Trophoblast cell (in vitro differentiated cells and primary cell): Measurements from ENCODE around the gene PAIP2B.
"Not testable (repeated sequence)": the region's sequence is repeated elsewhere in the genome, so short reads cannot be mapped to it uniquely, and the experiment has no call there.

Experiments used
- DNase-seq, 2 donors: peaks; one replicate each; pipeline ENCODE4 v3.0.0-alpha.2; 2016
- H2AFZ ChIP-seq: 2 replicates; pipeline ENCODE4 v1.6.1; 2013; ENCODE audit warnings: low read length, moderate library complexity, mild to moderate bottlenecking; ENCODE audit not compliant: insufficient read depth, poor library complexity
- H2AK5ac ChIP-seq: 2 replicates; pipeline ENCODE4 v1.6.1; 2013; ENCODE audit warnings: mild to moderate bottlenecking, low read length
- H2BK120ac ChIP-seq: 2 replicates; pipeline ENCODE4 v1.6.1; 2013; ENCODE audit warnings: low read length, mild to moderate bottlenecking, moderate library complexity; ENCODE audit not compliant: insufficient read depth, poor library complexity
- H2BK12ac ChIP-seq: 2 replicates; pipeline ENCODE4 v1.6.1; 2013; ENCODE audit warnings: mild to moderate bottlenecking, low read length, moderate library complexity
- H2BK5ac ChIP-seq: 2 replicates; pipeline ENCODE4 v1.6.1; 2013; ENCODE audit warnings: low read length, low read depth, moderate library complexity, mild to moderate bottlenecking; ENCODE audit not compliant: poor library complexity
- H3K14ac ChIP-seq: 2 replicates; pipeline ENCODE4 v1.6.1; 2013; ENCODE audit warnings: mild to moderate bottlenecking, low read length
- H3K18ac ChIP-seq: 2 replicates; pipeline ENCODE4 v1.6.1; 2013; ENCODE audit warnings: mild to moderate bottlenecking, low read length
- H3K23ac ChIP-seq: 2 replicates; pipeline ENCODE4 v1.6.1; 2013; ENCODE audit warnings: low read length
- H3K27ac ChIP-seq: 2 replicates; pipeline ENCODE4 v1.5.1; 2013; ENCODE audit warnings: low read depth, mild to moderate bottlenecking, inconsistent platforms, low read length, moderate library complexity
- H3K27me3 ChIP-seq: 2 replicates; pipeline ENCODE4 v1.6.1; 2013; ENCODE audit warnings: inconsistent platforms, mild to moderate bottlenecking, low read length, moderate library complexity; ENCODE audit not compliant: insufficient read depth
- H3K36me3 ChIP-seq, 2 experiments: 1 replicate in 1 of 2; 2 replicates in 1 of 2; pipeline ENCODE4 v1.6.1; 2013; ENCODE audit warnings: low read length in 2 of 2, mild to moderate bottlenecking in 2 of 2, moderate library complexity in 1 of 2; ENCODE audit not compliant: insufficient read depth in 2 of 2, control insufficient read depth in 1 of 2
- H3K4ac ChIP-seq: 2 replicates; pipeline ENCODE4 v1.6.1; 2013; ENCODE audit warnings: low read depth, mild to moderate bottlenecking, low read length, moderate library complexity
- H3K4me1 ChIP-seq, 2 experiments: 1 replicate in 1 of 2; 2 replicates in 1 of 2; pipeline ENCODE4 v1.6.1; 2013; ENCODE audit warnings: low read length in 2 of 2, mild to moderate bottlenecking in 2 of 2, moderate library complexity in 1 of 2; ENCODE audit not compliant: insufficient read depth in 2 of 2, control insufficient read depth in 1 of 2
- H3K4me2 ChIP-seq: 2 replicates; pipeline ENCODE4 v1.6.1; 2013; ENCODE audit warnings: inconsistent platforms, mild to moderate bottlenecking, low read length, moderate library complexity
- H3K4me3 ChIP-seq: 2 replicates; pipeline ENCODE4 v1.5.1; 2013; ENCODE audit warnings: mild to moderate bottlenecking, low read depth, low read length, inconsistent platforms
- H3K79me1 ChIP-seq: one replicate; pipeline ENCODE4 v1.6.1; 2013; ENCODE audit warnings: low read length
- H3K79me2 ChIP-seq: 2 replicates; pipeline ENCODE4 v1.6.1; 2013; ENCODE audit warnings: low read length, mild to moderate bottlenecking; ENCODE audit not compliant: control insufficient read depth, insufficient read depth, poor library complexity
- H3K9ac ChIP-seq: 2 replicates; pipeline ENCODE4 v1.6.1; 2013; ENCODE audit warnings: mild to moderate bottlenecking, low read length
- H3K9me3 ChIP-seq: 2 replicates; pipeline ENCODE4 v1.6.1; 2013; ENCODE audit warnings: low read depth, mild to moderate bottlenecking, control low read depth, inconsistent platforms, low read length; ENCODE audit not compliant: insufficient read depth
- H4K12ac ChIP-seq: 2 replicates; pipeline ENCODE4 v1.6.1; 2013; ENCODE audit warnings: low read depth, mild to moderate bottlenecking, low read length, moderate library complexity
- H4K8ac ChIP-seq: 2 replicates; pipeline ENCODE4 v1.6.1; 2013; ENCODE audit warnings: low read depth, mild to moderate bottlenecking, low read length, moderate library complexity
- H4K91ac ChIP-seq: one replicate; pipeline ENCODE4 v1.6.1; 2013; ENCODE audit warnings: low read depth, mild to moderate bottlenecking, low read length, moderate library complexity
- WGBS: extraction: QIAGEN DNeasy Blood & Tissue Kit; methylation state at CpG from one replicate; pipeline ENCODE4 v1.1.7; 2013; ENCODE audit warnings: missing lambda C conversion rate; ENCODE audit not compliant: insufficient read length, insufficient coverage; ENCODE audit errors: extremely low coverage; 5-methylcytosine and 5-hydroxymethylcytosine counted together

Gene PAIP2B

DNA sequence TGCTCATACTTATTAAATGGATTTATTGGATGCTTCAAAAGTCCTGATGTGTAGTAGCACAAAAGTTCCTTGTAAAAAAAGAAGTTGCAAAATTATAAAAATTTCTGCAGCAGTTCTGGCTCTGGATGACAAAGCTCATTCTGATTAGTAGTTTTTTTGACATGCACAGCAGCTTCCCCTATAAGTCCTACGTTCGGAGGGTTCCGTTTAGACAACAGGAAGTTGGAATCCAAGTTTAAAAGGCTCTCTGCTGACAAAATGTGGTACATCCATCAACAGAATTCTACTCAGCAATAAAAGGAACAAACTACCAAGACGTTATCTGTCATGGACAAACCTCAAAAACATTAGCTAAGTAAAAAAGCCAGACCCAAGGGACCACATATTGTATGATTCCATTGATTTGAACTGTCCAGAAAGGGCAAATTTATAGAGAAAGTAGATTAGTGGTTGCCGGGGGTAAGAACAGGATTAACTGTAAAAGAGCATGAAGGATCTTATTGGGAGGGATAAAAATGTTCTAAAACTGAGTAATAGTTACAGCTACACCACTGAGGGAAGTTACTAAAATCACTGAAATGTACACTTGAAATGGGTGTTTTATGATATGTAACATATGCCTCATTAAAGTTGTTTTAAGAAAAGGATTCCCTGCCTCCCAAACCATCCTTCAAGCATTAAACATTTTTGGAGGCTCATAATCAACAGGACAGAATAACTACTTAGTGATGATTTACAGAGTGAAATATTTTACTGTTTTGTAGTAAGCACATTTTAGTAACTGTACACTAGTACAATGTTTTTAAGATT lies 43.4 kb downstream of the PAIP2B start:
- not testable (repeated sequence) for H3K27me3 ChIP-seq, H3K4ac ChIP-seq, H3K23ac ChIP-seq, H4K12ac ChIP-seq, H3K9ac ChIP-seq, H3K27ac ChIP-seq, H3K9me3 ChIP-seq, H3K79me2 ChIP-seq, H3K18ac ChIP-seq, H2AK5ac ChIP-seq, H3K4me3 ChIP-seq, DNase-seq, H3K79me1 ChIP-seq, H2BK120ac ChIP-seq, H2BK5ac ChIP-seq, H2BK12ac ChIP-seq, H4K8ac ChIP-seq, H2AFZ ChIP-seq, H3K36me3 ChIP-seq, H4K91ac ChIP-seq, H3K4me2 ChIP-seq, H3K14ac ChIP-seq, H3K4me1 ChIP-seq
- WGBS: no CpG with 5 or more reads among the region's 5 CpGs

DNA sequence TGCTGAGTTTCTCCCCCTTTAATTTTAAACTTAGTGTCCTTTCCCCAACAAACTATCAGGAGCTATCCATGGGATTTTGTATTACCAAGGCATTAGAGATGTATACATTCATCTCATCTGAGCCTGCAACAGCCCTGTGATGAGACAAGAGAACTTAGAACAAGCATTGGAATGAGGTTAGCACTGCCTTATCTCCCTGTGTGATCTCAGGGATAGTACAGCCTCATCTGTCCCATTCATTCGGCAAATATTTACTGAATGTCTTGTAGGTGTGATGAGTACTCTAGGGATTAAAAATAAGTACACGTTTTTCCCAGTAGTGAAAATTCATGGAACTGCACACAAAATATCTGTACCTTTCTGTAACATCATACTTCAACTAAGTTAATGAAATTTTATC lies 45.6 kb downstream of the PAIP2B start:
- Histone ChIP-seq H2AFZ (no peak overlapping the region), H3K4me3 (no peak overlapping the region), H4K91ac (no peak overlapping the region), H3K9ac (no peak overlapping the region), H3K23ac (no peak overlapping the region), H3K36me3 (no peaks in the 10 kb centered on the region), H3K79me2 (no peaks in the 10 kb centered on the region), H3K4me2 (no peak overlapping the region), H3K27ac (no peak overlapping the region), H2BK12ac (no peak overlapping the region), H3K4ac (no peak overlapping the region), H4K12ac (no peak overlapping the region), H3K9me3 (no peaks in the 10 kb centered on the region), H2AK5ac (no peak overlapping the region), H4K8ac (no peak overlapping the region), H3K14ac (no peak overlapping the region), H3K79me1 (no peaks in the 10 kb centered on the region), H2BK5ac (no peak overlapping the region), H2BK120ac (no peak overlapping the region), H3K18ac (no peak overlapping the region), H3K27me3 (no peaks in the 10 kb centered on the region), H3K4me1 (peaks cover 3 to 4% of the 10 kb centered on the region in 2 experiments)
- DNase-seq: peak; percentile 70 to 88
- WGBS: no CpG with 5 or more reads among the region's 2 CpGs

DNA sequence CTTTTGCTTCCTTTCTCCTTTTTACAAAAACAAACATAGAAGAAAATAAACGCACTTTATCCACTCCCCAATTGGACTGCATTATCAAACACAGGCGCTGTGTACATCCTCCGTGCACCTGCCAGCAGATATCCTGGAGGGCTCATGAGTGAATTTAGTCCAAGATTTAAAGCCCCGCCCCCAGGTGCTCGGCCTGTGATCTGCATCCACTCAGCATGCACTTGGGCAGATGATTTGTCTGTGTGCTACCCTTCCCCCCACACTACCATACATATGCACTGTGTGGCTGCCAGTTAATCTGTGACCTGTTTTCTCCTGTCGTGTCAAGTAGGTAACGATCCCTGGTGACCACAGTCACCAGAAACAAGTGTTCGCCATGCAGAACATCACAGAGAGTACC lies 48.1 kb downstream of the PAIP2B start:
- no CpG with 5 or more reads among the region's 8 CpGs for WGBS

DNA sequence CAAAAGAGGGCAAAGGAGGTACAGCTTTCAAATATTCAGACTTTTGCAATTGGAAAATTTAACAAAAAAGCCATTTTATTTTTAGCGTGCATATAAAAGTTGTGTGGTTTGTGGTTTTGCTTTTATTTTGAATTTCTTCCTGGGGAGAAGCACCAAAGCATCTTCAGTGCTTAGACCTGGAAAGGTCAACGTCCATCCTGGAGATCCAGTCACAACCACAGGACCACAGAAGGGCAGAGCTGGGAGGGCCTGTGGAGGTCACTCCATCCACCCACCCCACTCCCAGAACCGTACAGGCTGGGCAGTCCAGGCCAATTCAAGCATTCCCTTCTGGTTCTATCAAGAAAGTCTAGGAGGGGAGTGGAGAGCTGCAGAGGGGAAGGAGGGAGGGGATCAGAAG lies 52.7 kb downstream of the PAIP2B start:
- Histone ChIP-seq H3K9me3 (no peaks in the 10 kb centered on the region), H2AK5ac (no peak overlapping the region), H3K4me2 (no peak overlapping the region), H3K14ac (no peak overlapping the region), H2BK120ac (no peak overlapping the region), H3K18ac (no peak overlapping the region), H3K4ac (no peak overlapping the region), H4K8ac (no peak overlapping the region), H3K27me3 (no peaks in the 10 kb centered on the region), H3K9ac (no peak overlapping the region), H2BK5ac (no peak overlapping the region), H3K27ac (no peak overlapping the region), H2AFZ (no peak overlapping the region), H3K4me3 (no peak overlapping the region), H4K91ac (no peak overlapping the region), H4K12ac (no peak overlapping the region), H3K79me1 (no peaks in the 10 kb centered on the region), H3K23ac (no peak overlapping the region), H3K79me2 (no peaks in the 10 kb centered on the region), H3K4me1 (no peaks in the 10 kb centered on the region), H2BK12ac (no peak overlapping the region), H3K36me3 (no peaks in the 10 kb centered on the region)
- no peak for DNase-seq
- no CpG with 5 or more reads among the region's 3 CpGs for WGBS

More for the DNA sequence above, 48.1 kb downstream of the PAIP2B start:
- not testable (repeated sequence) for H4K12ac ChIP-seq, H3K27ac ChIP-seq, H3K4ac ChIP-seq, H3K36me3 ChIP-seq, H2BK120ac ChIP-seq, DNase-seq, H2BK5ac ChIP-seq, H3K14ac ChIP-seq, H3K4me2 ChIP-seq, H3K79me1 ChIP-seq, H3K4me1 ChIP-seq, H3K4me3 ChIP-seq, H4K91ac ChIP-seq, H2AK5ac ChIP-seq, H3K9ac ChIP-seq, H3K27me3 ChIP-seq, H3K79me2 ChIP-seq, H3K9me3 ChIP-seq, H4K8ac ChIP-seq, H2AFZ ChIP-seq, H2BK12ac ChIP-seq, H3K18ac ChIP-seq
- peak overlapping the region; percentile 81 for H3K23ac ChIP-seq
